Measurements from ENCODE around the gene CRB2. TPM values are rescaled to one million over a fixed set of nuclear protein-coding genes. Genes with fewer than 3 reads are reported as not detected.

The CRB2 gene
- total and polyA plus RNA-seq, 2 experiments from 2014 or later = 8.3 to 91.7 TPM

DNA sequence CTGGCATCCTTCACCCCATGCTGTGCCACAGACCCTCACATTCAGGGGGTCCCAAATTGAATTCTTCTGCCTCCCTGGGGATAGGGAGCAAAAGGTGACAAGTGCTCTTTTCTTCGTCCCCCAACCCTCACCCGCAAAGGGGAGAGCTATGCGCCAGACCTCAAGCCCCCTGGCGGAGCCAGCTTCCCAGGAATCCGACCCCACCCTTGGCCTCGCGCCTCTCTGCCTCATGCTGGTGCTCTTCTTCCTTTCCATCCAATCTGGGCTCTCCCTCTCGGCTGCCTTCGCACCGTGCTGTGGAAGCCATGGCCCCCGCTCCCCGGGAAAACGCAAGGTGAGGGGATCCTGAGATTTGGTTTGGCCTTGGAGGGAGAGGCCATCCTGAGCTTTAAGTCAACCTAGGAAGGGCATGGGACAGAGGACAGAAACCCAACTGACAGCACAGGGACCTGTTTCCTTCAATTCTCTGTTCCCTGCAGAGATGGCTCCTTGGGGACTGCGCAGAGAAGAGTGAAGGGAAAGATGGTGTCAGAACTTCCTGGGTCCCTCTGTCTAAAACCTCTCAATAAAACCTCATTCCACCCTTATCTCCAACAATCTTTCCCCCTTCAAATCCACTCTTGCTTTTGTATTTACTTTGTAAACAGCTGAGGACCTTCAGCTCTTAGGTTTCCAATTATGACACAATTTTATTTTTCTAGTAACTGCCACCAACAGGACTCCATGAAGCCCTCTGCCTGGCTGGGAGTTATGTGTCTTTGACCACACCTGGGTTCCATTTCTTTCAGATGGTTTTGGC lies 36.3 kb upstream of the CRB2 start:
- no peaks in the 10 kb centered on the region for H3K36me3 ChIP-seq
- H3K27ac ChIP-seq = no peak overlapping the region
- peaks cover 13% of the 10 kb centered on the region for H3K4me1 ChIP-seq (ENCODE audit: low read depth)
- TF ChIP-seq, protein P1, sequence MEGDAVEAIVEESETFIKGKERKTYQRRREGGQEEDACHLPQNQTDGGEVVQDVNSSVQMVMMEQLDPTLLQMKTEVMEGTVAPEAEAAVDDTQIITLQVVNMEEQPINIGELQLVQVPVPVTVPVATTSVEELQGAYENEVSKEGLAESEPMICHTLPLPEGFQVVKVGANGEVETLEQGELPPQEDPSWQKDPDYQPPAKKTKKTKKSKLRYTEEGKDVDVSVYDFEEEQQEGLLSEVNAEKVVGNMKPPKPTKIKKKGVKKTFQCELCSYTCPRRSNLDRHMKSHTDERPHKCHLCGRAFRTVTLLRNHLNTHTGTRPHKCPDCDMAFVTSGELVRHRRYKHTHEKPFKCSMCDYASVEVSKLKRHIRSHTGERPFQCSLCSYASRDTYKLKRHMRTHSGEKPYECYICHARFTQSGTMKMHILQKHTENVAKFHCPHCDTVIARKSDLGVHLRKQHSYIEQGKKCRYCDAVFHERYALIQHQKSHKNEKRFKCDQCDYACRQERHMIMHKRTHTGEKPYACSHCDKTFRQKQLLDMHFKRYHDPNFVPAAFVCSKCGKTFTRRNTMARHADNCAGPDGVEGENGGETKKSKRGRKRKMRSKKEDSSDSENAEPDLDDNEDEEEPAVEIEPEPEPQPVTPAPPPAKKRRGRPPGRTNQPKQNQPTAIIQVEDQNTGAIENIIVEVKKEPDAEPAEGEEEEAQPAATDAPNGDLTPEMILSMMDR (IDR thresholded peaks at IDR 0.05; ENCODE audit: low read depth, low read length) = no peak
- no peak for DNase-seq (ENCODE audit: low read depth in 1 of 2, low spot score in 1 of 2)
- no peaks in the 10 kb centered on the region for H3K9me3 ChIP-seq (ENCODE audit: low read depth)
- no peak overlapping the region for H3K4me3 ChIP-seq
- H3K27me3 ChIP-seq = no peaks in the 10 kb centered on the region

DNA sequence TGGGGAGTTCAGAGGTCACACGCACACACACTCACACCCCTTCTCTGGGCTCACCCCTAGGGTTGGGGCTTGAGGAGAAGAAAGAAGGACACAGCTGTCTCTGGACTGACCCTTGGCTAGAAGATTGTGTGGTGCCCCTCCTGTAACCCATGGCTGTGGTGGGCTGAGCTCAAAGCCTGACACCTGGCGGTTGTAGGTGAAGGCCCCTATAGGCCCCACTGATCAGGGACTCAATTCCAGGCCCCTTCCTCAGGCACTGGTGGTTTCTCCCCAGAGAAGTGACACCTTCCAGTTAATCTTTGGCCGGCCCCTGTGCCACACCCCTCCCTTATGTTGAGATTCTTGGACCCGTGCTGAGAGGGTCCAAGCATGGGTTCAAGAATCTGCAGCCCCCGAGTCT lies 35.2 kb upstream of the CRB2 start:
- no peaks in the 10 kb centered on the region for H3K9me3 ChIP-seq (ENCODE audit: low read depth)
- H3K27me3 ChIP-seq = no peaks in the 10 kb centered on the region
- no peak overlapping the region for H3K4me3 ChIP-seq
- no peaks in the 10 kb centered on the region for H3K36me3 ChIP-seq
- no peak for DNase-seq (ENCODE audit: low read depth in 1 of 2, low spot score in 1 of 2)
- H3K4me1 ChIP-seq (ENCODE audit: low read depth) = peaks cover 13% of the 10 kb centered on the region
- TF ChIP-seq, protein P1 (IDR thresholded peaks at IDR 0.05; ENCODE audit: low read depth, low read length) = no peak
- no peak overlapping the region for H3K27ac ChIP-seq

DNA sequence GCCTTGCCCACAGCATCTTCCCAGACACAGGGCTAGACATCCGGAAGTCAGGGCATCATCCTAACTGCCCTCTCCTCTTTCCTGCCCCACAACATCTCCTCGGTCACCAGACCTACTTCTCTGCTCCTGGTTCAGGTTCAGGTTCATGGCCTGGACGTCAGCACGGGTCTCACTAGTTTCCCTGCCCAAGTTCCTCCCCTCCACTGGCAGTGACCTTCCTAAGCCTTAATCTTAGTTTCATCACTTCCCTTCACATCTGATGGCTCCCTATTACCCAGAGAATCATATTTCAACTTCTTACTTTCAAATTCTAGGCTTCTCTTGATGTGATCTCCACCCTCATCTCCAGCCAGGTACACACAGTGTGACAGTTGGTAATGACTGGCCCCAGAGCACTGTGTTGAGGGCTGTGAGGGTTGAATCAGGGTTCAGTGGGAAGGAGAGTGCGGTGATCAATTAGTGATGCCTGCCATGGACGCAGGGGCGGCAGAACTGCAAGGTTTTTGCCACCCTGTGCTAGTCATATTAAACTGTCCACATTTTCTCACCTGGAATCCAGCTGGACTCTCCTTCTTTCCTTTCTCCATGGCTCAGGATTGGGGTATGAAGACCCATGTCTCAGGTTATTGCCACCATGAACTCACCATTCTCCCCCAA lies 34.3 kb upstream of the CRB2 start:
- no peak overlapping the region for H3K4me3 ChIP-seq
- no peak for DNase-seq (ENCODE audit: low read depth in 1 of 2, low spot score in 1 of 2)
- TF ChIP-seq, protein P1 (IDR thresholded peaks at IDR 0.05; ENCODE audit: low read depth, low read length) = no peak
- no peaks in the 10 kb centered on the region for H3K9me3 ChIP-seq (ENCODE audit: low read depth)
- no peaks in the 10 kb centered on the region for H3K36me3 ChIP-seq
- no peaks in the 10 kb centered on the region for H3K27me3 ChIP-seq
- peaks cover 9% of the 10 kb centered on the region for H3K4me1 ChIP-seq (ENCODE audit: low read depth)
- no peak overlapping the region for H3K27ac ChIP-seq

DNA sequence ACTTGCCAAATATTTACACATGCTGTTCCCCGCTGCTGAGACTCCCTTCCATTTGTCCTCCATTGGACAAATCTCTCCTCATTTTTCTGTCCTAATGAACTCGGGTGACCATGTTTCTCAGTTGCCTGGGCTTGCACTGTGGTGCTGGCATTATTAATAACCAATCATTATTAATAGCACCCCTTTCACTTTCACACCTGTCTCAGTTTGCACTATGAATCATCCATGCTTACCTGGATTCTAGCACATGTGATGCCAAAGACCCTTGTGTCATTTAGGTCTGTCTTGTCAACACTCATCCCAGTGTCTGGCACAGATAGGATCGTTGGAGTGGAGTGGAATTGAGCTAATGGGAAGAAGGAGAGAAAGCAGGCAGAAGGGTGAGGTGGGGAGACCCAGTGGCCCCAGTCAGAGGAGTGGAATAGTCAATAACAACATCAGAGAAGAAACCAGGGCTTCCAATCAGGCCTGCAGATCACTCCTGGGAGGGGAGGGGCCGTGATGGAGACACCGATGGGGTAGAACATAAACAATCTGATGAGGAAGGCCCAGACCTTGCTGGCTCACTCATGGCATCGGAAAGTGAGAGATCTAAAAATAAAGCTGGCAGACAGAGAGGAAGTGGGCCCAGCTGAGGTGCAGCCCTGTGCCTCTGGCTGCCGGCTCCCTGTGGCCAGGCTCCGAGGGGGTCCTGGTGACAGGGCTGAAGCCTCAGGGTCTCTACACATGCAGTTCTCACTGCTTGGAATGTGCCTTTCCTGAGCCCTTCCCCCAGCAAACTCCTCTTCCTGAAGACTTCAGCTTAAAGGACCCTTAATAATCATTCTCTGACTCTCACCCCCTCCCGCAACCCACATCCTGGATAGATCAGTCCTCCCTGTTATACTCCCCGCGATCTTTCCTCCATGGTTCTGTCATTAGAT lies 33.5 kb upstream of the CRB2 start:
- TF ChIP-seq, protein P1 (IDR thresholded peaks at IDR 0.05; ENCODE audit: low read depth, low read length) = no peak
- Histone ChIP-seq H3K27ac (peak overlapping the region; percentile 16), H3K9me3 (ENCODE audit: low read depth) (no peaks in the 10 kb centered on the region), H3K4me3 (no peak overlapping the region), H3K36me3 (no peaks in the 10 kb centered on the region), H3K4me1 (ENCODE audit: low read depth) (peaks cover 9% of the 10 kb centered on the region), H3K27me3 (no peaks in the 10 kb centered on the region)
- peak in 1 of 2 donors; percentile 34 for DNase-seq (ENCODE audit: low read depth in 1 of 2, low spot score in 1 of 2)

DNA sequence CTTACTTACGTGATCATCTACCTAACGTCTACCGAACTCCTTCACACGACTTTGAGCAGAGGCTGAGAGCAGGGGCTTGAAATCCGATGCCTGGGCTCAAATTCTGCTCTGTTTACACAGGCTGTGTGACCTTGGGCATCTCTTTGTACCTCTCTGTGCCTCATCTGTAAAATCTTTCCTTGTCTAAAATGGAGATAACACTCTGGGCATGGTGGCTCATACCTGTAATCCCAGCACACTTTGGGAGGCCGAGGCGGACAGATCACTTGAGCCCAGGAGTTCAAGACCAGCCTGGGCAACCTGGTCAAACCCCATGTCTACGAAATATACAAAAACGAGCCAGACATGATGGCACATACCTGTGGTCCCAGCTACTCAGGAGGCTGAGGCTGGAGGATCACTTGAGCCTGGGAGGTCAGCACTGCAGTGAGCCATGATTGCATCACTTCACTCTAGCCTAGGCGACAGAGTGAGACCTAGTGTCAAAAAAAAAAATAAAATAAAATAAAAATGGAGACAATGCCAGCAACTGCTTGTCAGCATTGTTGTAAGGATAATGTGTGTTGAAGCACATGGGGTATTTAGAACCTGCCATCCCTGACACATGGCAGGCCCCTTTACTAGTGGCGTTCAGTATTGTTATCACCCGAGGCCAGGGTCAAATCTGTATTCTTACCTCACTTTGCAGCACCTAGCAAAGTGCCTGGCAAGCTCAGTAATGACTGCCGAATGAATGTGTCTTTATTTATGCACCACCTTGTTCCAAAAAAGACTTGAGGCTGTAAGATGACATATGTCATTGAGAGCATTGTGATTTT lies 32.6 kb upstream of the CRB2 start:
- DNase-seq (ENCODE audit: low read depth in 1 of 2, low spot score in 1 of 2) = no peak
- H3K27me3 ChIP-seq = no peaks in the 10 kb centered on the region
- H3K27ac ChIP-seq = peak overlapping the region; percentile 16
- H3K4me3 ChIP-seq = no peak overlapping the region
- no peaks in the 10 kb centered on the region for H3K9me3 ChIP-seq (ENCODE audit: low read depth)
- H3K4me1 ChIP-seq (ENCODE audit: low read depth) = peaks cover 9% of the 10 kb centered on the region
- TF ChIP-seq, protein P1 (IDR thresholded peaks at IDR 0.05; ENCODE audit: low read depth, low read length) = no peak
- H3K36me3 ChIP-seq = no peaks in the 10 kb centered on the region
